Measurements from ENCODE around the gene CHCHD6.

The CHCHD6 gene

GRCh38 chr3:126845920-126846715 lies 142.1 kb downstream of the CHCHD6 start:
- H3K4me2 ChIP-seq (ENCODE audit: low read length): no peak overlapping the region
- H2AFZ ChIP-seq (ENCODE audit: low read depth, low read length): no peak overlapping the region
- no peak overlapping the region for H3K9ac ChIP-seq (ENCODE audit: low read length)
- no peak overlapping the region for H3K4me3 ChIP-seq (ENCODE audit: low read length)
- no peaks in the 10 kb centered on the region for H3K27me3 ChIP-seq (ENCODE audit: low read depth, low read length)
- H3K9me3 ChIP-seq (ENCODE audit: insufficient read depth, low read length): no peaks in the 10 kb centered on the region
- no peak overlapping the region for H3K27ac ChIP-seq (ENCODE audit: low read length)
- no peaks in the 10 kb centered on the region for H3K4me1 ChIP-seq (ENCODE audit: low read length)
- H3K79me2 ChIP-seq (ENCODE audit: low read length): no peaks in the 10 kb centered on the region
- H4K20me1 ChIP-seq (ENCODE audit: insufficient read depth, low read length): no peaks in the 10 kb centered on the region
- H3K36me3 ChIP-seq (replicated peaks; ENCODE audit: low read depth, low read length): no peaks in the 10 kb centered on the region
- TF ChIP-seq CTCF (IDR thresholded peaks at IDR 0.05; ENCODE audit: low read depth, low read length): no peak

GRCh38 chr3:126847061-126847460 lies 143.0 kb downstream of the CHCHD6 start:
- H3K36me3 ChIP-seq (replicated peaks; ENCODE audit: low read depth, low read length): no peaks in the 10 kb centered on the region
- no peaks in the 10 kb centered on the region for H3K9me3 ChIP-seq (ENCODE audit: insufficient read depth, low read length)
- H4K20me1 ChIP-seq (ENCODE audit: insufficient read depth, low read length): no peaks in the 10 kb centered on the region
- no peak overlapping the region for H3K27ac ChIP-seq (ENCODE audit: low read length)
- no peak overlapping the region for H3K4me3 ChIP-seq (ENCODE audit: low read length)
- H3K79me2 ChIP-seq (ENCODE audit: low read length): no peaks in the 10 kb centered on the region
- no peak overlapping the region for H2AFZ ChIP-seq (ENCODE audit: low read depth, low read length)
- TF ChIP-seq CTCF (IDR thresholded peaks at IDR 0.05; ENCODE audit: low read depth, low read length): no peak
- no peak for TF ChIP-seq EZH2phosphoT487 (IDR thresholded peaks at IDR 0.05; ENCODE audit: low read depth)
- no peaks in the 10 kb centered on the region for H3K27me3 ChIP-seq (ENCODE audit: low read depth, low read length)
- no peaks in the 10 kb centered on the region for H3K4me1 ChIP-seq (ENCODE audit: low read length)
- H3K4me2 ChIP-seq (ENCODE audit: low read length): no peak overlapping the region
- no peak overlapping the region for H3K9ac ChIP-seq (ENCODE audit: low read length)

- H3K27ac ChIP-seq (ENCODE audit: low read length): no peak overlapping the region
- no peaks in the 10 kb centered on the region for H3K36me3 ChIP-seq (replicated peaks; ENCODE audit: low read depth, low read length)
- H3K4me3 ChIP-seq (ENCODE audit: low read length): no peak overlapping the region
- TF ChIP-seq CTCF (IDR thresholded peaks at IDR 0.05; ENCODE audit: low read depth, low read length) (no peak), EZH2phosphoT487 (IDR thresholded peaks at IDR 0.05; ENCODE audit: low read depth) (no peak)
- no peak overlapping the region for H2AFZ ChIP-seq (ENCODE audit: low read depth, low read length)
- no peak overlapping the region for H3K9ac ChIP-seq (ENCODE audit: low read length)
- no peaks in the 10 kb centered on the region for H4K20me1 ChIP-seq (ENCODE audit: insufficient read depth, low read length)
- no peaks in the 10 kb centered on the region for H3K79me2 ChIP-seq (ENCODE audit: low read length)
- no peak overlapping the region for H3K4me2 ChIP-seq (ENCODE audit: low read length)
- no peaks in the 10 kb centered on the region for H3K4me1 ChIP-seq (ENCODE audit: low read length)
- H3K27me3 ChIP-seq (ENCODE audit: low read depth, low read length): no peaks in the 10 kb centered on the region
- no peaks in the 10 kb centered on the region for H3K9me3 ChIP-seq (ENCODE audit: insufficient read depth, low read length)
Measured at GRCh38 chr3:126848991-126849390, 145.0 kb downstream of the CHCHD6 start.

- Histone ChIP-seq H3K27ac (ENCODE audit: low read length) (no peak overlapping the region), H3K36me3 (replicated peaks; ENCODE audit: low read depth, low read length) (no peaks in the 10 kb centered on the region), H3K4me1 (ENCODE audit: low read length) (no peaks in the 10 kb centered on the region), H3K79me2 (ENCODE audit: low read length) (no peaks in the 10 kb centered on the region), H3K9me3 (ENCODE audit: insufficient read depth, low read length) (no peaks in the 10 kb centered on the region), H2AFZ (ENCODE audit: low read depth, low read length) (no peak overlapping the region), H4K20me1 (ENCODE audit: insufficient read depth, low read length) (no peaks in the 10 kb centered on the region), H3K27me3 (ENCODE audit: low read depth, low read length) (no peaks in the 10 kb centered on the region), H3K9ac (ENCODE audit: low read length) (no peak overlapping the region), H3K4me2 (ENCODE audit: low read length) (no peak overlapping the region), H3K4me3 (ENCODE audit: low read length) (no peak overlapping the region)
- no peak for TF ChIP-seq EZH2phosphoT487 (IDR thresholded peaks at IDR 0.05; ENCODE audit: low read depth)
- no peak for TF ChIP-seq CTCF (IDR thresholded peaks at IDR 0.05; ENCODE audit: low read depth, low read length)
Measured at GRCh38 chr3:126849768-126850167, 145.7 kb downstream of the CHCHD6 start.
